Heart right ventricle (tissue), 16 donors: Measurements from ENCODE around the gene LIG3. TPM values are rescaled to one million over a fixed set of nuclear protein-coding genes. Genes with fewer than 3 reads are reported as not detected.
A peak's percentile ranks its signal among the peaks of the same experiment; 100 is the strongest.
"Not testable (repeated sequence)": the region's sequence is repeated elsewhere in the genome, so short reads cannot be mapped to it uniquely, and the experiment has no call there.

Experiments used
- ATAC-seq, 8 donors: fragments of 200-7000 bp; cut with Tn5 transposase; one replicate each; pipeline ENCODE4 v1.9.1; 2020; ENCODE audit warnings: mild to moderate bottlenecking in 8 of 8, moderate library complexity in 8 of 8, moderate number of reproducible peaks in 1 of 8
- DNase-seq, 2 donors: peaks; one replicate each; pipeline ENCODE4 v3.0.0-alpha.2; 2020
- H3K27ac ChIP-seq, 10 donors: fragments of 200-600 bp; sonication (generic) in 2 of 10; one replicate each; pipeline versions ENCODE4 v1.5.0 to v1.8.0; 2020 to 2022; ENCODE audit warnings: mild to moderate bottlenecking in 3 of 10
- H3K27me3 ChIP-seq, 7 donors: fragments of 200-600 bp; one replicate each; pipeline ENCODE4 v1.8.0; 2021 to 2022; ENCODE audit warnings: mild to moderate bottlenecking in 2 of 7
- H3K36me3 ChIP-seq, 9 donors: fragments of 200-600 bp; sonication (generic) in 1 of 9; one replicate each; pipeline versions ENCODE4 v1.5.0 to v1.8.0; 2020 to 2022; ENCODE audit warnings: mild to moderate bottlenecking in 2 of 9
- H3K4me1 ChIP-seq, 9 donors: fragments of 200-600 bp; sonication (generic) in 1 of 9; one replicate each; pipeline versions ENCODE4 v1.5.0 to v1.8.0; 2020 to 2022; ENCODE audit warnings: mild to moderate bottlenecking in 4 of 9
- H3K4me3 ChIP-seq, 10 donors: fragments of 200-600 bp; sonication (generic) in 2 of 10; one replicate each; pipeline versions ENCODE4 v1.5.0 to v1.8.0; 2020 to 2022; ENCODE audit warnings: mild to moderate bottlenecking in 7 of 10, moderate library complexity in 2 of 10
- H3K9me3 ChIP-seq, 11 donors: fragments of 200-600 bp in 10 of 11; sonication (generic) in 2 of 11; one replicate each; pipeline versions ENCODE4 v1.5.0 to v1.8.0; 2013 to 2022; ENCODE audit warnings: mild to moderate bottlenecking in 2 of 11, control low read depth in 1 of 11, moderate library complexity in 1 of 11
- WGBS, 2 donors: extraction: QIAGEN DNeasy Blood & Tissue Kit; methylation state at CpG; one replicate each; pipeline ENCODE4 v1.1.7; 2013; ENCODE audit warnings: inconsistent platforms in 1 of 2; 5-methylcytosine and 5-hydroxymethylcytosine counted together
- intact Hi-C, 10 donors: fragments of 100-400 bp; cut with DNase I; formaldehyde crosslinking; loops; one replicate each; pipeline versions ENCODE4 v1.11.1 to v1.14.2; 2022
- polyA plus RNA-seq, 2 donors: library from polyadenylated mRNA; stranded (reverse); fragments of 200-250 nt; gene quantifications; one replicate each; pipeline ENCODE4 v1.2.3, GENCODE V29; 2013
- total RNA-seq, 10 donors: library from RNA; stranded (reverse); fragmentation: NEBNext Ultra II Directional in 3 of 10; extraction: Animal tissue kit (Norgen Biotek cat#: 25700) in 3 of 10; gene quantifications; one replicate each; pipeline versions ENCODE4 v1.2.1 to v1.2.4, GENCODE V29; 2021 to 2023
- TF ChIP-seq, protein P1 (sequence below), 9 donors: fragments of 200-600 bp; sonication (generic) in 2 of 9; IDR thresholded peaks; one replicate each; pipeline versions ENCODE4 v1.5.0 to v1.8.0; 2021 to 2022; ENCODE audit warnings: antibody characterized with exemption in 9 of 9, mild to moderate bottlenecking in 5 of 9, moderate library complexity in 1 of 9
- donor health status: Arrhythmogenic right ventricular cardiomyopathy.
- donor health status: ischemic (EF 13 %, LVEDD 7.1; RV severe dilation, severe dysfunction).
- donor health status: healthy with polysubstance abuse.
- donor health status: DM: no; HTN: yes; CAD: no.
- donor health status: DM: no; HTN: no; CAD: no.
- donor health status: ischemic (EF 25% LVEDD 6.9; RV normal size, moderate dysfunction).
- donor health status: ischemic (EF 25% LVEDD 5.7; RV mildly dilated, moderate dysfunction).
- donor health status: healthy.
- donor health status: DM: yes; HTN: yes; CAD: no.
- donor health status: Ischemic cardiomyopathy.
- donor health status: ischemic (EF 35%, LVEDD 5.7; RV mildly dilated, moderate dysfunction).
- donor health status: nonischemic (EF 11% LVEDD 7.7; RV severe dilation, severe dysfunction).
- donor health status: DM: yes; HTN: yes; CAD: no.
- donor health status: PGD.
- donor health status: ischemic (EF 29% LVEDD 5.4; RV normal size, mild dysfunction).
- donor health status: nonischemic (EF 23%, LVEDD 6.1; RV moderate dilation, normal function).

The LIG3 gene
- total and polyA plus RNA-seq, 12 donors: 5.2 to 27.7 (median 19.5) TPM

DNA sequence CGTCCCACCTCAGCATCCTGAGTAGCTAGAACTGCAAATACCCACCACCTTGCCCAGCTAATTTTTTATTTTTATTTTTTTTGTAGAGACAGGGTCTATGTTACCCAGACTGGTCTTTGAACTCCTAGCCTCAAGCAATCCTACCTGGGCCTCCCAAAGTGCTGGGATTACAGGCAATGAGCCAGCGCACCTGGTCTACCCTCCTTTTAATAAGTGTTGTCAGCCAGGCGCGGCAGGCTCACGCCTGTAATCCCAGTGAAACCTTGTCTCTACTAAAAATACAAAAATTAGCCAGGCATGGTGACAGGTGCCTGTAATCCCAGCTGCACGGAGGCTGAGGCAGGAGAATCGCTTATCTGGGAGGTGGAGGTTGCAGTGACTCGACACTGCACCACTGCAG, 63.9 kb downstream of the LIG3 start:
- no peaks in the 10 kb centered on the region for H3K36me3 ChIP-seq
- ATAC-seq (no peak), DNase-seq (no peak)
- 95 to 98% methylated on average over 8 of the region's 8 CpGs for WGBS, 2 donors
- peaks cover 0 to 27% (median 0%) of the 10 kb centered on the region in 9 donors for H3K4me1 ChIP-seq
- no peaks in the 10 kb centered on the region for H3K9me3 ChIP-seq
- no peaks in the 10 kb centered on the region for H3K27me3 ChIP-seq
- H3K4me3 ChIP-seq: no peak overlapping the region
- intact Hi-C loops: no loop called here
- TF ChIP-seq, protein P1, sequence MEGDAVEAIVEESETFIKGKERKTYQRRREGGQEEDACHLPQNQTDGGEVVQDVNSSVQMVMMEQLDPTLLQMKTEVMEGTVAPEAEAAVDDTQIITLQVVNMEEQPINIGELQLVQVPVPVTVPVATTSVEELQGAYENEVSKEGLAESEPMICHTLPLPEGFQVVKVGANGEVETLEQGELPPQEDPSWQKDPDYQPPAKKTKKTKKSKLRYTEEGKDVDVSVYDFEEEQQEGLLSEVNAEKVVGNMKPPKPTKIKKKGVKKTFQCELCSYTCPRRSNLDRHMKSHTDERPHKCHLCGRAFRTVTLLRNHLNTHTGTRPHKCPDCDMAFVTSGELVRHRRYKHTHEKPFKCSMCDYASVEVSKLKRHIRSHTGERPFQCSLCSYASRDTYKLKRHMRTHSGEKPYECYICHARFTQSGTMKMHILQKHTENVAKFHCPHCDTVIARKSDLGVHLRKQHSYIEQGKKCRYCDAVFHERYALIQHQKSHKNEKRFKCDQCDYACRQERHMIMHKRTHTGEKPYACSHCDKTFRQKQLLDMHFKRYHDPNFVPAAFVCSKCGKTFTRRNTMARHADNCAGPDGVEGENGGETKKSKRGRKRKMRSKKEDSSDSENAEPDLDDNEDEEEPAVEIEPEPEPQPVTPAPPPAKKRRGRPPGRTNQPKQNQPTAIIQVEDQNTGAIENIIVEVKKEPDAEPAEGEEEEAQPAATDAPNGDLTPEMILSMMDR (IDR thresholded peaks at IDR 0.05): no peak
- no peak overlapping the region for H3K27ac ChIP-seq

DNA sequence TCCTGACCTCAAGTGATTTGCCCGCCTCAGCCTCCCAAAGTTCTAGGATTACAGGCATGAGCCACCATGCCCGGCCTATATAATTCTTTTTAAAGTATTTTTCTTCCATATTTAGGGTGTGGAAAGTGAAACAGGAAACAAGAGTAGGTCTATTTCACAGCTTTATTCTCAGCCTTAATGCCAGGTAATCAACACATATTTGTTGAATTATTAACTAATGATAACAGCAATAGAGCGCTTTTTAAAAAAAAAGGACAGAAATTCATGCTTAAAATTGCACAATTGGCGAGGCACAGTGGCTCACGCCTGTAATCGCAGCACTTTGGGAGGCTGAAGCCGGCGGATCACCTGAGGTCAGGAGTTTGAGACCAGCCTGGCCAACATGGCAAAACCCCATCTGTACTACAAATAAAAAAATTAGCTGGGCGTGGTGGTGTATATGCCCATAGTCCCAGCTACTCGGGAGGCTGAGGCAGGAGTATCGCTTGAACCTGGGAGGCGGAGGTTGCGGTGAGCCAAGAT, 65.2 kb downstream of the LIG3 start:
- H3K4me3 ChIP-seq, DNase-seq, H3K9me3 ChIP-seq, H3K27me3 ChIP-seq, intact Hi-C loops, ATAC-seq, H3K36me3 ChIP-seq: not testable (repeated sequence)
- H3K27ac ChIP-seq: peak overlapping the region in 1 of 10 donors; percentile 22
- H3K4me1 ChIP-seq: peaks cover 0 to 37% (median 3%) of the 10 kb centered on the region in 9 donors
- WGBS, 2 donors: 95 to 97% methylated on average over 13 of the region's 13 CpGs

DNA sequence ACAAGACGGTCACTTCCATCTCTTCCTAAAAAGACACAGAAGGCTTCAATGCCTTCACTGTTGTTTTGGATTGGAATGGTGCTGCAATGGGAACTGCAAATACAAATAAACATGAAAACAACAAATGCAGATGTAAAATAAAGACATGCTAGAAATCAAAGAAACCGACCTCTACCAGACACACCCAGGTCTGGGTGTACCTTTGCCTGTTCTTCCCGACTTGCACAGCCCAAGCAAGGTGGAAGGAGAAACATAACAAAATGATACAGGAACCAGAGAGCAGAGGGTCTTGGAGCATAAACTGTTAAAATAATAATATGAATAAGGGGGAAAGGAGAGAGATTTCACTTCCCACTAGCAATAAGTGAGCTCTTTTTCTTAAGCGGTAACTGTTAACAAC, 65.9 kb downstream of the LIG3 start:
- TF ChIP-seq, protein P1 (IDR thresholded peaks at IDR 0.05): no peak
- DNase-seq (no peak), ATAC-seq (no peak)
- Histone ChIP-seq H3K4me3 (peak overlapping the region in 1 of 10 donors; percentile 8), H3K27ac (peak overlapping the region in 1 of 10 donors; percentile 59), H3K4me1 (peaks cover 0 to 44% (median 11%) of the 10 kb centered on the region in 9 donors), H3K9me3 (no peaks in the 10 kb centered on the region), H3K27me3 (no peaks in the 10 kb centered on the region), H3K36me3 (no peaks in the 10 kb centered on the region)
- 83 to 85% methylated on average over 4 of the region's 4 CpGs for WGBS, 2 donors
- intact Hi-C loops: no loop called here

DNA sequence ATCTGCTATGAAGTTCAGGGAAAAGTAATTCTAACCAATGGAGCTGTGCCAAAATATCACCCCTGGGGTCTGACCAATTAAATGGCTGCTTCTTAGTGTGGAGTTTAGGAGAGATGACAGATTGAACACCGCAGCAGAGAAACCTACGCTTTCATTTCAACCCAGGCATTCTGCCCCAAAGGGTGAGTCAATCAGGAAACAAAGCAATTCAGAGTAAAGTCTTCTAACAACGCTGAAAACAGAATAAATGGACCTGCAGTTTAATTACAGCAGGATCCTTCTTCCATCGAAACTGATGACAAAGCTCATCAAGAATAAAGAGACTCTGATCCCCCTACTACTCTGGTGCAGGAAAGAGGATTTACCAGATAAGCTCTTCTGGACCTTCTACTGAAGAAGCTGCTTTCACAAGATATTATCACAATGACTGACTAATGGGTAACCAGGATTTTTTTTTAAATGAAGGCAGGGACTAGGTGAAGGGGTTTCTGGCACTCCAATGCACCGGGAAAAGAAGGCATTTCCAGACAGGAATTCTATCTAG, 66.5 kb downstream of the LIG3 start:
- no peaks in the 10 kb centered on the region for H3K27me3 ChIP-seq
- intact Hi-C loops: no loop called here
- ATAC-seq: no peak
- no peaks in the 10 kb centered on the region for H3K9me3 ChIP-seq
- peaks cover 0 to 50% (median 16%) of the 10 kb centered on the region in 9 donors for H3K4me1 ChIP-seq
- DNase-seq: no peak
- peak overlapping the region in 1 of 10 donors; percentile 8 for H3K4me3 ChIP-seq
- H3K27ac ChIP-seq: peak overlapping the region in 1 of 10 donors; percentile 59
- no peaks in the 10 kb centered on the region for H3K36me3 ChIP-seq
- TF ChIP-seq, protein P1 (IDR thresholded peaks at IDR 0.05): no peak
- 71% methylated on average over 5 of the region's 5 CpGs for WGBS, 2 donors

DNA sequence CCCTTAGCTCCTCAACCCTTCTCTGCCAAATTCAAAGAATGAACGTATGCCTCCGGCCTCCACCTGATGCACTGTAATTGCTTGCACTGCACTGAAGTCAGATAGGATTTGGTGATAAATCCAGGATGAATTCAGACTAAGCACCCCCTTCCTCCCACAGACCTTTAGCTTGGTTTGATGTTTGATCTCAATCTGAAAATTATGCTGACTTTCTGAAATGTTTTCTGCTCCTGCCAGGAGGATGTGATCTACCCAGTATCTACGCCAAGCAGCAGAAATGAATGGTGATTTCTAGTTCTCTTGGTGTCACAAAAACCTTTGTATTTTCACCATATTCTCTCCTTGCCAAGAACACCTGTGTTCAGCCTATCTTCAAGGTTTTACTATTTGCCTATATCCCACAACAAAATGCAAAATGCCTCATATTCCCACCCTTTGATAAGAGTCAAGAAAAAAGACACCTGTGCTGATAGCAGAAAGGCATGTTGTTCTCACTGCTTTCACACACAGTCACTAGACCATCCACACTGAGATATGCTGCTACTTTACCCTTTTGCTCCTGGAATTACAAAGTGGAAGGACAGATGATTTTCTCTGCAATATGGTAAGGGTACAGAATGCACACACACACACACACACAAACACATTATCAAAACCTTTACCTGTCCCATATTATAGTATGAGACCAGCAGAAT, 68.5 kb downstream of the LIG3 start:
- Histone ChIP-seq H3K9me3 (no peaks in the 10 kb centered on the region), H3K4me3 (no peak overlapping the region), H3K4me1 (peaks cover 0 to 70% (median 28%) of the 10 kb centered on the region in 9 donors), H3K27me3 (no peaks in the 10 kb centered on the region), H3K27ac (peak overlapping the region in 1 of 10 donors; percentile 29), H3K36me3 (no peaks in the 10 kb centered on the region)
- DNase-seq: no peak
- 90 to 93% methylated on average over 3 of the region's 3 CpGs for WGBS, 2 donors
- TF ChIP-seq, protein P1 (IDR thresholded peaks at IDR 0.05): no peak
- intact Hi-C loops: no loop called here
- no peak for ATAC-seq
